ENCODE measurements around the gene HEATR5A. TPM values are rescaled to one million over a fixed set of nuclear protein-coding genes. Genes with fewer than 3 reads are reported as not detected.

The HEATR5A gene
- total and polyA plus RNA-seq, 2 of the 13 experiments (the other 11 are each of a cell fraction or from before 2014, with no cell fraction given): 36.4 to 105 TPM

GRCh38 chr14:31388687-31389413 is 31.5 kb downstream of the HEATR5A start:
- POLR2A ChIA-PET: interaction anchor here (0.8 kb wide), 1 partner anchor 32 kb away, joined by 3 read pairs; the partner anchor contains the start of gene HEATR5A

GRCh38 chr14:31387091-31387490 is 33.3 kb downstream of the HEATR5A start:
- Histone ChIP-seq H3K4me1 (ENCODE audit: insufficient read depth, low read length) (no peaks in the 10 kb centered on the region), H3K4me2 (ENCODE audit: low read depth, low read length) (no peak overlapping the region), H3K9me3 (ENCODE audit: low read length) (no peaks in the 10 kb centered on the region), H2AFZ (ENCODE audit: low read length) (no peak overlapping the region), H3K9ac (ENCODE audit: insufficient read depth, low read depth, low read length) (no peak overlapping the region), H3K27ac (ENCODE audit: extremely low read length, insufficient read depth, low read length) (no peak overlapping the region), H3K79me2 (ENCODE audit: insufficient read depth, low read length) (no peaks in the 10 kb centered on the region), H3K27me3 (ENCODE audit: control insufficient read depth in 1 of 2, insufficient read depth in 2 of 2, low read length in 2 of 2) (no peaks in the 10 kb centered on the region), H3K36me3 (replicated peaks in 1 of 2; ENCODE audit: control insufficient read depth in 1 of 2, insufficient read depth in 2 of 2, low read length in 2 of 2) (peaks cover 0 to 10% of the 10 kb centered on the region in 2 experiments; a peak in 2 of 5 replicates), H4K20me1 (ENCODE audit: insufficient read depth, low read length) (no peaks in the 10 kb centered on the region), H3K4me3 (replicated peaks in 1 of 3; ENCODE audit: insufficient read depth in 1 of 3, low read depth in 2 of 3, low read length in 3 of 3) (no peak overlapping the region)
- POLR2A ChIA-PET: no interaction called here
- WGBS (ENCODE audit: low lambda C conversion rate): 96% methylated on average over 7 of the region's 7 CpGs
- in situ Hi-C loops (cut with HindIII; ENCODE audit: extremely low pct_ligation_motif_present, low pct_unique_long_range_greater_than_20kb): no loop called here
- BruUV-seq (replicated peaks): no TSS peak
- DNase-seq (ENCODE audit: low spot score) (no peak), ATAC-seq (no peak), FAIRE-seq (no peak)
- CTCF ChIA-PET (ENCODE audit: low intra/inter-chr PET ratio, low total read pairs): no interaction called here
- intact Hi-C loops (cut with micrococcal nuclease; ENCODE audit: unreplicated experiment): no loop called here
- no peak for TF ChIP-seq NCOA1 (CRISPR knock-in tag; IDR thresholded peaks at IDR 0.05)
- TF ChIP-seq RFX1 (IDR thresholded peaks at IDR 0.05): no peak
- TF ChIP-seq ZNF639 (CRISPR knock-in tag; conservative IDR thresholded peaks at IDR 0.05): no peak
- no peak for TF ChIP-seq E2F2 (CRISPR knock-in tag; IDR thresholded peaks at IDR 0.05; ENCODE audit: borderline replicate concordance)
- no peak for TF ChIP-seq ZSCAN5A (CRISPR knock-in tag; IDR thresholded peaks at IDR 0.05; ENCODE audit: borderline replicate concordance)
- no peak for TF ChIP-seq AFF4 (CRISPR knock-in tag; IDR thresholded peaks at IDR 0.05)
- TF ChIP-seq ZKSCAN1 (IDR thresholded peaks at IDR 0.05; ENCODE audit: low read length): no peak

More at GRCh38 chr14:31388687-31389413, 31.5 kb downstream of the HEATR5A start:
- 0 out of 2 replicates have a peak, but pooled peaks have one; percentile 6 for TF ChIP-seq CREM (IDR thresholded peaks at IDR 0.05)
- no peak for TF ChIP-seq CREM (CRISPR knock-in tag; IDR thresholded peaks at IDR 0.05)
- no peak for TF ChIP-seq CC2D1A (CRISPR knock-in tag; IDR thresholded peaks at IDR 0.05)
- peak; percentile 57; the same call in 1 of the 2 replicates for TF ChIP-seq NR2F6 (IDR thresholded peaks at IDR 0.05)
- TF ChIP-seq NR2F6 (CRISPR knock-in tag; IDR thresholded peaks at IDR 0.05): peak; percentile 29; the same call in 1 of the 2 replicates
- no peak for FAIRE-seq
- 95% methylated on average over 5 of the region's 5 CpGs for WGBS (ENCODE audit: low lambda C conversion rate)
- Histone ChIP-seq H3K36me3 (replicated peaks in 1 of 2; ENCODE audit: control insufficient read depth in 1 of 2, insufficient read depth in 2 of 2, low read length in 2 of 2) (peaks cover 0 to 7% of the 10 kb centered on the region in 2 experiments; a peak in 3 of 5 replicates), H3K27ac (ENCODE audit: extremely low read length, insufficient read depth, low read length) (no peak overlapping the region), H4K20me1 (ENCODE audit: insufficient read depth, low read length) (no peaks in the 10 kb centered on the region), H2AFZ (ENCODE audit: low read length) (no peak overlapping the region), H3K4me3 (replicated peaks in 1 of 3; ENCODE audit: insufficient read depth in 1 of 3, low read depth in 2 of 3, low read length in 3 of 3) (no peak overlapping the region), H3K4me2 (ENCODE audit: low read depth, low read length) (no peak overlapping the region), H3K9ac (ENCODE audit: insufficient read depth, low read depth, low read length) (no peak overlapping the region), H3K27me3 (ENCODE audit: control insufficient read depth in 1 of 2, insufficient read depth in 2 of 2, low read length in 2 of 2) (no peaks in the 10 kb centered on the region), H3K79me2 (ENCODE audit: insufficient read depth, low read length) (no peaks in the 10 kb centered on the region), H3K9me3 (ENCODE audit: low read length) (no peaks in the 10 kb centered on the region), H3K4me1 (ENCODE audit: insufficient read depth, low read length) (no peaks in the 10 kb centered on the region)
- intact Hi-C loops (cut with micrococcal nuclease; ENCODE audit: unreplicated experiment) (no loop called here), in situ Hi-C loops (cut with HindIII; ENCODE audit: extremely low pct_ligation_motif_present, low pct_unique_long_range_greater_than_20kb) (no loop called here)
- no TSS peak for BruUV-seq (replicated peaks)
- ATAC-seq: no peak
- DNase-seq (ENCODE audit: low spot score): no peak
- CTCF ChIA-PET (ENCODE audit: low intra/inter-chr PET ratio, low total read pairs): no interaction called here
